ENCODE measurements around the gene CAMK1D. TPM values are rescaled to one million over a fixed set of nuclear protein-coding genes. Genes with fewer than 3 reads are reported as not detected.

CAMK1D gene
- total RNA-seq, 4 donors from 2014 or later = 0.55 to 2.2 (median 1.5) TPM

DNA sequence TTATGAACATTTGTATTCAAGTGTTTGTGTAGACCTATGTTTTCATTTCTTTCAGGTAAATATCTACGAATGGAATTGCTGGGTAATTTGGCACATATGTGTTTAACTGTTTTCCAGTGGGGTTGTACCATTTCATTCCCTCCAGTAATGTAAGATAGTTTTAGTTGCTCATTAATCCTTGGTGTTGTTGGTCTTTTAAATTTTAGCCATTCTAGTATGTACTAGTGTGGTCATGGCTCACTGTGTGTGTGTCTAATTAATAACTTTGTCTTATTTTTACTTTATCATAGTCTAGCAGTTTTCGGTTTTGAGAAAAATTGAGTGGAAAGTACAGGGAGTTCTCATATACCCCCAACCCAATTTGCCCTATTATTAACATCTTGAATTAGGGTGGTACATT, 278.8 kb downstream of the CAMK1D start:
- H3K36me3 ChIP-seq = no peaks in the 10 kb centered on the region
- DNase-seq (no peak), ATAC-seq (no peak)
- H3K9me3 ChIP-seq = no peaks in the 10 kb centered on the region
- intact Hi-C loops (cut with DNase I; ENCODE audit: low total_unique reads) = no loop called here
- H3K27ac ChIP-seq = no peak overlapping the region
- in situ Hi-C loops (cut with MboI; ENCODE audit: low sequenced_read_pairs in 4 of 4) = no loop called here
- H3K4me1 ChIP-seq = no peaks in the 10 kb centered on the region
- no peaks in the 10 kb centered on the region for H3K27me3 ChIP-seq
- H3K4me3 ChIP-seq = no peak overlapping the region
- TF ChIP-seq, protein P1, sequence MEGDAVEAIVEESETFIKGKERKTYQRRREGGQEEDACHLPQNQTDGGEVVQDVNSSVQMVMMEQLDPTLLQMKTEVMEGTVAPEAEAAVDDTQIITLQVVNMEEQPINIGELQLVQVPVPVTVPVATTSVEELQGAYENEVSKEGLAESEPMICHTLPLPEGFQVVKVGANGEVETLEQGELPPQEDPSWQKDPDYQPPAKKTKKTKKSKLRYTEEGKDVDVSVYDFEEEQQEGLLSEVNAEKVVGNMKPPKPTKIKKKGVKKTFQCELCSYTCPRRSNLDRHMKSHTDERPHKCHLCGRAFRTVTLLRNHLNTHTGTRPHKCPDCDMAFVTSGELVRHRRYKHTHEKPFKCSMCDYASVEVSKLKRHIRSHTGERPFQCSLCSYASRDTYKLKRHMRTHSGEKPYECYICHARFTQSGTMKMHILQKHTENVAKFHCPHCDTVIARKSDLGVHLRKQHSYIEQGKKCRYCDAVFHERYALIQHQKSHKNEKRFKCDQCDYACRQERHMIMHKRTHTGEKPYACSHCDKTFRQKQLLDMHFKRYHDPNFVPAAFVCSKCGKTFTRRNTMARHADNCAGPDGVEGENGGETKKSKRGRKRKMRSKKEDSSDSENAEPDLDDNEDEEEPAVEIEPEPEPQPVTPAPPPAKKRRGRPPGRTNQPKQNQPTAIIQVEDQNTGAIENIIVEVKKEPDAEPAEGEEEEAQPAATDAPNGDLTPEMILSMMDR (IDR thresholded peaks at IDR 0.05 in 4 of 5, conservative IDR thresholded peaks at IDR 0.05 in 1 of 5) = no peak
- TF ChIP-seq POLR2A (IDR thresholded peaks at IDR 0.05) = no peak

DNA sequence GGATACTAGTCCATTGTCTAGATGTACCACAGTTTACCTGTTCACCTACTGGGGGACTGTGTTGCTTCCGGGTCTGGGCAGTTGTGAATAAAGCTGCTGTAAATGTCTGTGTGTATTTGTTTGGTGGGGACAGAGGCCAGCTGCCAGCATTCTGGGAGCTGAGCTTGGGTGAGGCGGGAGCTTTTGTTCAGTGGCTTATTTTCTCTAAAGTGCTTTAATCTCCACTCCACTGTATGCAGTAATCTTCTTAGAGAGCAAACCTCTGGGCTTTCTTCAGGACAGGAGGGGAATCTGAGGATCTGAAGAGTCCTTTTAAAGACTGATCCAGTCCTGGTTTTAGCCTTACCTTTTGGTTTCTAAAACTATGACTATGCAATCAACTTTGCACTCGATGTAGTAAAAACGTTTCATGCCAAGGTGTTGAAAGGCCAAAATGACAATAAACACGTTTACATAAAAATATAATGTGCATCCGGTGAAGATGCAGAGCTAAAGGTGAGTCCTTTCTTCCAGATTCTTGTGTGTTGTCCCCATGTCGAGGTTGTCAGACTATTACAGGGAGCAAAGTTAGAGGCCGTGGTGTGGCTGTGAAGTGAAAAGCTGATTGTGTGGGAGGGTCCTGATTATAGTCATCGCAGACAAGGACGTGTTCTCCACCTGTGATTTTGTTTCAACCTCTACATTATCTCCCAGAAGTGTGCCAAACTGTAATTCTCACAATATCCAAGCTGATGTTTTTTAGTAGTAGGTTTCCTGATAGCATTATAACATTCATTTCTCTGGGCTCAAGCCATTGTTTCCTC, 279.8 kb downstream of the CAMK1D start:
- in situ Hi-C loops (cut with MboI; ENCODE audit: low sequenced_read_pairs in 4 of 4) (no loop called here), intact Hi-C loops (cut with DNase I; ENCODE audit: low total_unique reads) (no loop called here)
- no peaks in the 10 kb centered on the region for H3K27me3 ChIP-seq
- no peaks in the 10 kb centered on the region for H3K36me3 ChIP-seq
- DNase-seq (no peak), ATAC-seq (no peak)
- H3K4me1 ChIP-seq = no peaks in the 10 kb centered on the region
- H3K27ac ChIP-seq = no peak overlapping the region
- H3K9me3 ChIP-seq = no peaks in the 10 kb centered on the region
- no peak overlapping the region for H3K4me3 ChIP-seq
- no peak for TF ChIP-seq POLR2A (IDR thresholded peaks at IDR 0.05)
- TF ChIP-seq, protein P1 (IDR thresholded peaks at IDR 0.05 in 4 of 5, conservative IDR thresholded peaks at IDR 0.05 in 1 of 5) = no peak

DNA sequence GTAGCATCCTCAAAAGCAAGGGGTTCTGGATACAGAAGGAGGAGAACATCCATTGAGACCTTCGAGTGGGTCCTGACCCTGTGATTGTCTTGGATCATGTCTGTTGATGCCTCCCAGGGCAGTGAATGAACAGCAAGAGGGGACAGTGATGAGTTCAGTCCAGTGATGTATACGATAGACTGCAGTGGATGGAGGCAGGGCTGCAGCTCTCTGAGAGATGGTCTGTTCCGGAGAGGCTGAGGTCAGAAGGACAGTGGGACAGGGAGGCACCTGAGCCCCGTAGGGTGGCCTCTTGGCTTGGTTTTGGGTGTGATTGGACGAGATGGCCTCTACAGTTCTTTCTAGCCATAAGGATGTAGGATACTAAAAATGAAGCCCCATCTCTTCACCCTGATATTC, 280.4 kb downstream of the CAMK1D start:
- no peak overlapping the region for H3K4me3 ChIP-seq
- H3K27me3 ChIP-seq = no peaks in the 10 kb centered on the region
- in situ Hi-C loops (cut with MboI; ENCODE audit: low sequenced_read_pairs in 4 of 4) = no loop called here
- no peak overlapping the region for H3K27ac ChIP-seq
- H3K36me3 ChIP-seq = no peaks in the 10 kb centered on the region
- no peaks in the 10 kb centered on the region for H3K4me1 ChIP-seq
- TF ChIP-seq, protein P1 (IDR thresholded peaks at IDR 0.05 in 4 of 5, conservative IDR thresholded peaks at IDR 0.05 in 1 of 5) = no peak
- TF ChIP-seq POLR2A (IDR thresholded peaks at IDR 0.05) = no peak
- DNase-seq (no peak), ATAC-seq (no peak)
- intact Hi-C loops (cut with DNase I; ENCODE audit: low total_unique reads) = no loop called here
- H3K9me3 ChIP-seq = no peaks in the 10 kb centered on the region

DNA sequence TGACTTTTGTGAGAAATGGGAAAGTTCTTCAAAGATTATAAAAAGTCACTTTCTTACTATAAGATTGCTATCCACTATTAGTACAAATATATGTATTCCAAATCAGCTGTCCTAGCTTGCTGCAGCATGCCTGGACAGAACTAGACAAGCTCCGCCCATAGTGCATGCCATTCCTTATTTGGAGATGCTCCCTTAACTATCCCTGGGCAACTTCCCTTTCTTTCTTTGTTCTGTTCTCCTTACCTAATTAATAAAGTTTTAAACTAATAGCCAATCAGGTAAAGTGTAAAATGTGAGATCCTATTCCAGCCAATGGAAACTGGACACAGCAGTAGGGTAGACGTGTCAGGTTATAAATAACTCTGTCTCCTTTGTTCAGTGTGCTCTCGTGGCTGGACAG, 281.9 kb downstream of the CAMK1D start:
- in situ Hi-C loops (cut with MboI; ENCODE audit: low sequenced_read_pairs in 4 of 4) (no loop called here), intact Hi-C loops (cut with DNase I; ENCODE audit: low total_unique reads) (no loop called here)
- DNase-seq (no peak), ATAC-seq (no peak)
- Histone ChIP-seq H3K4me3 (no peak overlapping the region), H3K4me1 (no peaks in the 10 kb centered on the region), H3K27ac (no peak overlapping the region), H3K9me3 (no peaks in the 10 kb centered on the region), H3K36me3 (no peaks in the 10 kb centered on the region), H3K27me3 (no peaks in the 10 kb centered on the region)
- no peak for TF ChIP-seq POLR2A (IDR thresholded peaks at IDR 0.05)
- TF ChIP-seq, protein P1 (IDR thresholded peaks at IDR 0.05 in 4 of 5, conservative IDR thresholded peaks at IDR 0.05 in 1 of 5) = no peak

Measured in gastrocnemius medialis (tissue), 4 donors.